ENCODE results near the gene STRIP2.

- TF ChIP-seq, protein P1, sequence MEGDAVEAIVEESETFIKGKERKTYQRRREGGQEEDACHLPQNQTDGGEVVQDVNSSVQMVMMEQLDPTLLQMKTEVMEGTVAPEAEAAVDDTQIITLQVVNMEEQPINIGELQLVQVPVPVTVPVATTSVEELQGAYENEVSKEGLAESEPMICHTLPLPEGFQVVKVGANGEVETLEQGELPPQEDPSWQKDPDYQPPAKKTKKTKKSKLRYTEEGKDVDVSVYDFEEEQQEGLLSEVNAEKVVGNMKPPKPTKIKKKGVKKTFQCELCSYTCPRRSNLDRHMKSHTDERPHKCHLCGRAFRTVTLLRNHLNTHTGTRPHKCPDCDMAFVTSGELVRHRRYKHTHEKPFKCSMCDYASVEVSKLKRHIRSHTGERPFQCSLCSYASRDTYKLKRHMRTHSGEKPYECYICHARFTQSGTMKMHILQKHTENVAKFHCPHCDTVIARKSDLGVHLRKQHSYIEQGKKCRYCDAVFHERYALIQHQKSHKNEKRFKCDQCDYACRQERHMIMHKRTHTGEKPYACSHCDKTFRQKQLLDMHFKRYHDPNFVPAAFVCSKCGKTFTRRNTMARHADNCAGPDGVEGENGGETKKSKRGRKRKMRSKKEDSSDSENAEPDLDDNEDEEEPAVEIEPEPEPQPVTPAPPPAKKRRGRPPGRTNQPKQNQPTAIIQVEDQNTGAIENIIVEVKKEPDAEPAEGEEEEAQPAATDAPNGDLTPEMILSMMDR (optimal IDR thresholded peaks at IDR 0.05 in 1 of 3, IDR thresholded peaks at IDR 0.05 in 1 of 3, conservative IDR thresholded peaks at IDR 0.05 in 1 of 3; ENCODE audit: extremely low read depth in 1 of 3, insufficient read depth in 2 of 3, low read length in 3 of 3): no peak
- no peak for TF ChIP-seq EZH2 (IDR thresholded peaks at IDR 0.05; ENCODE audit: low read length)
These were observed 23.9 kb downstream of the STRIP2 start for GRCh38 chr7:129458171-129458570.
